ENCODE measurements around the gene C12orf60.
"Not testable (repeated sequence)": the region's sequence is repeated elsewhere in the genome, so short reads cannot be mapped to it uniquely, and the experiment has no call there.

The C12orf60 gene, protein sequence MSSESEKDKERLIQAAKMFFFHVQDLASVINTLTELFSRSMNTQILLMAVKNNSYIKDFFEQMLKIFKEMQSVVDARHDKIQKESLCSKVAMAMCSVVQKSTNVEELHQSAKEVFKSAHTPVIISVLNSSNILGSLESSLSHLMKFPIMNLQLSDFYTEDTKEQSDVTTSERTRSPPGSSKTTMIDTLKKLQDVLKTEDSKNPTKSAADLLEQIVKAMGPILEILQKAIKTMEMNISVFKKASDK

DNA sequence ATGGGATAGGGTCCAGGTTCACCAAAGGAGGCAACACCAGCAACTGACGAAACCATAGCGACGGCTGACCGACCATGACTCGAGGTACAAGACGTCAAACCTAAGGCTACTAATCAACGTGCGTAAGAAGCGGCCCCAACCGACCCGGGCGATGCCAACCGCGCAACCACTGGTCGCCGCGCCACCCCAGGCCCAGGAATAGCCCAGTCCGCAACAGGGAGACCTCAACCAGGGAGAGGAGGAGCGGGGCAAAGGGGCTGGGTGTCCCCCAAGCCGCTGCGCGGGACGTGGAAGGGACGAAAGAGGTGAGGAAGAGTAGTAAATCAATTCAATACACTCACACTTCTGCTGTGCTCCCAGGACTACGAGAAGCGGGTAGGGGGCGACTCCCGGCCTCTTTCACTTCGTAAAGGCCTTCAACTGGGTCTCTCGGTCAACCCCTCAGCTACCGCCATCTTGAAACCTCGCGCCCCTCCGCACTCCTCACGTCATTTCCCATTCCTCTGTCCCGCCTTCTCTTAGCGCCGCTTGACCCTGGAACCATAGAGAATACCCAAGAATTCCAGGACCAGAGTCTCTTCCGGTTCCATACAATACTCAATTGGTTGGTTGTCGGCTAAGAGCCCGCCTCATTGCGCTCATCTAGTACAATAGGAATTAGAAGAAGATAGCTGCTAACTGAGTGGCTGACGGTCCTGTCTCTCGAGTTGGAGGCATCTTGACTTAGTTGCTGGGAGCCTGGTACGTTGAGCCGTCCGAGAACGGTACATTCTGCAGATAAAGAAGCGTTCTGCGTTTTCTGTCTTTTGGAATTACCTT lies at the start of gene C12orf60, which contains the start of gene WBP11:
Gene C12orf60 (plus strand): TSS at position 660 of the 819 bp plus-strand sequence. CDS start 19,266 bp downstream, outside the sequence.
Gene WBP11 (minus strand): TSS at position 468 of the 819 bp plus-strand sequence. CDS start 2,095 bp downstream, outside the sequence.
- DNase-seq (ENCODE audit: low read depth), result peak; percentile 68

DNA sequence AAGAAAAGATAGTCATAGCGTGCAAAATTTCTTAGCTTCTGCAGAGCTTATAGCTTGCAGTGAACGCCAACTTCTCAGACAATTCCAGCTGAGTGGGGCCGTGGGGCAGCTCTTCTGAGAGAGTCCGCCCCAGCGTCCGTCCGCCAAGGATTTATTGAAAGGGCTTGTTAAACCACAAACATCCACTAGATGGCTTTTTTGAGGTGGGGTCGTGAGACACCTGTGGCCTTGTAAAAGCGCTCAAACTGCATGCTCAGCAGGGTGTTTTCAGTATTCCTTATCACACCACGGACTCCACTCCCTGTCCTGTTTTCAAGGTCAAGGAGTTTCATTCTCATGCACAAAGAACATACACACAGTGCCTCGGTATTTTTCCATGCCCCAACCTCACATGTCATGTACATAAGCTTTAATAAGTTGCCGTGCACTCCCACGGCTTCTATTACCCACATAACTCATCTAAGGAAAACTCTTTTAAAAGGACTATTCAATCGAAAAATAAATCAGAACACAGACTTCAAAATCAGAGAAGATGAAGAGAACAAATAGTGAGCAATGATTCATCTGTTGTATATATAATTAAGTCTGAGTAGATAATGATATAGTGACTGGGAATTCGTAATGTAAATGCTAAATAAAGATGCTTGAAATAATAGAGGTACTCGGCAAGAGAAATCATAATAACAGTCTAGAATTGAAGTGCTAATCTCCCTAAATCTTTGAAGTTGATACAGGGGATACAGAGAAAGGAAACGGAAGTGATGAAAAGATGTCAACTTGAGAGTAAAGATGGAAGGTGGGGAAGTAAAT lies 46.9 kb upstream of the C12orf60 start:
- no peak for DNase-seq (ENCODE audit: low read depth)

DNA sequence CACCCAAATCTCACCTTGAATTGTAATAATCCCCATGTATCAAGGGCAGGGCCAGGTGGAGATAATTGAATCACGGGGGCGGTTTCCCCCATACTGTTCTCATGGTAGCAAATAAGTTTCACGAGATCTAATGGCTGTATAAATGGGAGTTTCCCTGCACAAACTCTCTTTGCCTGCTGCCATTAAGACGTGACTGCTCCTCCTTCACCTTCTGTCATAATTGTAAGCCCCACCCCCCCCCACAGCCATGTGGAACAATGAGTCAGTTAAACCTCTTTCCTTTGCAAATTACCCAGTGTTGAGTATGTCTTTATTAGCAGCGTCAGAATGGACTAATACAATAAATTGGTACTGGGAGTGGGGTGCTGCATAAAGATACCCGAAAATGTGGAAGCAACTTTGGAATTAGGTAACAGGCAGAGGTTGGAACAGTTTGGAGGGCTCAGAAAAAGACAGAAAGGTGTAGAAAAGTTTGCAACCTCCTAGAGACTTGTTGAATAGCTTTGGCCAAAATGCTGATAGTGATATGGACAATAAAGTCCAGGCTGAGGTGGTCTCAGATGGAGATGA lies 43.7 kb upstream of the C12orf60 start:
- DNase-seq (ENCODE audit: low read depth), result not testable (repeated sequence)

DNA sequence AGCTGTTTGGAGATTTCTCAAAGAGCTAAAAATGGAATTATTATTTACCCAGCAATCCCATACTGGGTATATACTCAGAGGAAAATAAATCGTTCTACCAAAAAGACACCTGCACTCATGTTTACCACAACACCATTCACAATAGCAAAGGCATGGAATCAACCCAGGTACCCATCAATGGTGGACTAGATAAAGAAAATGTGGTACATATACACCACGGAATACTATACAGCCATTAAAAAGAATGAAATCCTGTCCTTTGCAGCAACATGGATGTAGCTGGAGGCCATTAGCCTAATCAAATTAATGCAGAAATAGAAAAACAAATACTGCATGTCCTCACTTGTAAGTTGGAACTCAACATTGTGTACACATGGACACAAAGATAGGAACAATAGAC lies 38.1 kb upstream of the C12orf60 start:
- DNase-seq (ENCODE audit: low read depth), result no peak

DNA sequence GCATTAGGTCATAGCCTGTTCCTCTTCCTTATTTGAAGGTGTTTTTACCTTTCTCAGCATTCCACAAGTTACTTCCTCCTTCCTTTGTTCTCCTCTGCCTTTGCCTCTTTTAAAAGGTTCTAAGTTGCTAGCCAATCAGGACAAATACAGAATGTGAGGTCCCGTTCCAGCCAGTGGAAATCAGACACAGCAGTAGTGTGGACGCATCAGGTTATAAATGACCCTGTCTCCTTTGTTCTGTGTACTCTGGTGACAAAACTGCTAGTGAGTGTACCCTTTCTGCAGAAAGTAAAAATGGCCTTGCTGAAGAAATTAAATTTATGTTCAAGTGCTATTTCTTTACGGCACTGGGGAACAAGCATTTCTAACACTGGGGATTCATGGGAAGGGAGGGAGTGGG lies 37.5 kb upstream of the C12orf60 start:
- DNase-seq (ENCODE audit: low read depth), result not testable (repeated sequence)

DNA sequence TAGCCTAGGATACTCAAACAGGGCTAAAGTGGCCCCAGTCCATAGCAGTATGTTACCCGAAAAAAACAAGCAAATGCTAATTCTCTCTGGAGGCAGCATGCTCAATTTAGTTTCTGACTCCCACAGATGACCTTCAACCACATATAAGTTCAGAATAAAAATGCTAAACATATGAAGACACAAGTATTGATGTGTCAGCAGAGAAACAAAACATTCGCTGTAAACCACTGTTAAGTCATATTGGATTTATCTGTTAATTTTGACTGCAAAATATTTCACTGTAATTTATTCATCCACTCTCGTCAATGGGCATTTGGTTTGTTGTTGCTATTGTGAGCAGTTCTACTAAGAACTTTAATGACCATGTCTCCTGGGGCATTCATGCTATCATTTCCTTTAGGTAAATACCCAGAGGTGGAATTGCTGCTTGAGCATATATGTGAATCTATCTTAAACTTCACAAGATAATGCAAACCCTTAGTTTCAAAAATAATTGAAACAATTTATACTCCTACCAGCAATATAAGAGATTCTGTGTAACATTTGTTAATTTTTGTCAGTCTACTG lies 36.7 kb upstream of the C12orf60 start:
- no peak for DNase-seq (ENCODE audit: low read depth)

DNA sequence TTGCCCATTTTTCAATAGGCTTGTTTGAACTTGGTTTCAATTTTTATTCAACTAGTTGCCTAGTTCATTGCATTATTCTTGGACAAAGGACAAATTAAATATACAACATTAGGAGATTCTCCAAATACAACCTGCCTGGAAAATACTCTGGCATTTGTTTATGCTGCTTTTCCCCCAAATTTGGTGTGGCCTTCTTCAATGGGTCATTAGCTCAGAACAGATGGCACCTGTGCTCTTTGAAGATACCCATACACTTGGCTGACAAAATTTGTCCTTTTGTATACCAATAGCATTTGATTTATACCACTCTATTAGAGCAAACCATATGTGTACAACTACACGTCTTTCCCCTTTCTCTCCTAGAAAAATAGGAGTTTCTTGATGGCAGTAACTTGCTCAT lies 35.9 kb upstream of the C12orf60 start:
- DNase-seq (ENCODE audit: low read depth), result no peak

DNA sequence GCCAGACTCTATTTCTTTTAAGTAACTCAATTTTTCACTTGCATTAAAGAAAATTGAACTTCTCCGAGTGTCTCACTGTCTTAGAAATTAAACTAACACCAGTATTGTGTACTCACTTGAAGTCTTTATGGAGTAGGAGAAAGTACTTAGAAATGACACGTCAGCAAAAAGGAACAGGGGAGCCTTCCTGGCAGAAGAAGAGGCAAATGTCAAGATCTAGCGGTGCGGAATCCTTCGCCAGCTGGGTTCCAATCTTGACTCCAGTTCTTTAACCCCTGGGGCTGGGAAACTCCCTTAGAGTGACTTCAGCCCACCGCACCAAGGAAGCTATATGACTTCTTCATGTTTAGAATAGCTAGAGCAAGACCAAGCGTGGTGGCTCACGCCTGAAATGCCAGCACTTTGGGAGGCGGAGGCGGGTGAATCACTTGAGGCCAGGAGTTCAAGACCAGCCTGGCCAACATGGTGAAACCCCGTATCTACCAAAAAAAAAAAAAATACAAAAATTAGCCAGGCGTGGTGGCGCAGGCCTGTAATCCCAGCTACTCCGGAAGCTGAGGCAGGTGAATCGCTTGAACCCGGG lies 34.6 kb upstream of the C12orf60 start:
- peak; percentile 2 for DNase-seq (ENCODE audit: low read depth)

DNA sequence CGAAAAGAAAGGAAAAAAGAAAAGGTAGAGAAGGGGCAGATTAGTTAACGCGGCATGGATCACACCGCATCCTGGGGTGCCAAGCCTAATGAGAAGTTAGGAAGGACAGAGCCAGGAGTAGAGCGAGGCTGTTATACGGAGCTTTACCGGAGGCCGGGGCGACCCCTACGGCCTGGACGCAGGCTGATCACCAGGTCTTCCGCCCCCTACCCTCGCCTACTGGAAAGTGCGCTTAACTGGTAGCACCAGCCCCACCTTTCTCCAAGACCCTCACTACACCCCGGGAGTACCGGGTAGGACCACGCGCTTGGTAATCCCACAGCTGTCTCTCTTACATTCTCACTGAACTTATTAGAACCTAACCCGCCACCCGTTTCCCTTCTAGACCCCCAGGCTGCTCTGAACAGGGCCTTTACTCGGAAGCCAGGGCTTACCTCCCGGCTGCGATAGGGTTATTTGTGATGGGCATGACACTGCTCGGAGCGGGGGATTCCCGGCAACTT lies 34.0 kb upstream of the C12orf60 start:
- no peak for DNase-seq (ENCODE audit: low read depth)

DNA sequence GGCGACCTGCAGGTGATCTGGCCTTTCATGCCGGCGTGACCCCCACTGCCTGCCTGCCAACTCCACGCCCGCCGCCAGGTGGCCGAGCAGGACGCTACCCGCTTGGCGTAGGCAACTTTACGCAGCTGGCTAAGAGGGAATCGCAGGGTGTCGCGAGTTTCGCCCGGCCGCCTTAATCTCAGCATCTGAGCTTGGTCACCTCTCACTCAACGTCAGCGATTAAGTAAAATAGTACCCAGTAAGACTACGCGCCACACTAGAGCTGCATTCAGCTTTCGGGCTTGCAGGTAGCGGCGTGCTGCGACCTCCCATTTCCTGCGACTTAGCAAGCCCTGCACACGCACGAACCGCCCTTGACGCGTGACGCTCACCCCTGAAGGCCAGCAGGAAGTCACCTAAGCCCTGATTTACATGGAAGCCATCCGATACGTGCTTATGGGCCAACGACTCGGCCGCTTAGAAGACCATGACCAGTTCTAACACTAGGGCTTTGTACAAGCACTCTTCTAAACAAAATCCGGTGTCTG lies 33.4 kb upstream of the C12orf60 start:
- peak; percentile 74 for DNase-seq (ENCODE audit: low read depth)

DNA sequence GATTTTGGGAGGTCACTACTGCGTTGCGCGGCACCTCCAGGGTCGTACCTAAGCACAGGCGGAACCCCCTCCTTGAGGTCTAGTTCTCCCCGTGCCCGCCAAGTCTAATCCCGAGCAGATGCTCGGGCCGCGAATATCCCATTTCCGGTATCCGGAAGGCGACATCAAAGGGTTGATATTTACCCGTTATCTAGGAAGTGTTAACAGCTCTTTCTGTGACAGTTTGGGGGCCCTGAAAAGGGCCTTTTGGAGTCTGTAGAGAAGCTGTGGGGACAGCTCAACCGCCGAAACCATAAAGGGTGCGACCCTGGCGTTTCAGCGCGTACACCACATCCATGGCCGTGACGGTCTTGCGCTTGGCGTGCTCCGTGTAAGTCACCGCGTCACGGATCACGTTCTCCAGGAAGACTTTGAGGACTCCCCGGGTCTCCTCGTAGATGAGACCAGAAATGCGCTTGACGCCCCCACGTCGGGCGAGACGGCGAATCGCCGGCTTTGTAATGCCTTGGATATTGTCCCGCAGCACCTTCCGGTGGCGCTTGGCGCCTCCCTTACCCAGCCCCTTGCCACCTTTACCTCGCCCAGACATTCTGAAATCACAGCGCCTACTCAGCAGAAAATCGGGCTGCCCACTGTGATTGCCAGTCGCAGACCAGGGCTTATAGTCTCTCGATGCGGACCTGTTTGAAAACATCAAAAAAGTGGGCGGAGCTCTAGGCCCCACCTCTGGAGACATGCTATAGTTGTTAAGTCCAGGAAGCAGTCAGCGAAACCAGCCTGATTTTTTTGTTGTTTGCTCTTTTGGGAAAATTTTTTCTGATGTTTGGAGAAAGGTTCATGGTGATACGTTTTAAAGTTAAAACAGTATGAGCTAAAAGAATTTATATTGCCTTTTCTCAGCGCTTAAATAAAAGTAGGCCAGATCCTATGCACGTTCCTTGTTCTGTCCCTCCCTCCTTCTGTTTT lies 32.7 kb upstream of the C12orf60 start:
- peak; percentile 96 for DNase-seq (ENCODE audit: low read depth)

DNA sequence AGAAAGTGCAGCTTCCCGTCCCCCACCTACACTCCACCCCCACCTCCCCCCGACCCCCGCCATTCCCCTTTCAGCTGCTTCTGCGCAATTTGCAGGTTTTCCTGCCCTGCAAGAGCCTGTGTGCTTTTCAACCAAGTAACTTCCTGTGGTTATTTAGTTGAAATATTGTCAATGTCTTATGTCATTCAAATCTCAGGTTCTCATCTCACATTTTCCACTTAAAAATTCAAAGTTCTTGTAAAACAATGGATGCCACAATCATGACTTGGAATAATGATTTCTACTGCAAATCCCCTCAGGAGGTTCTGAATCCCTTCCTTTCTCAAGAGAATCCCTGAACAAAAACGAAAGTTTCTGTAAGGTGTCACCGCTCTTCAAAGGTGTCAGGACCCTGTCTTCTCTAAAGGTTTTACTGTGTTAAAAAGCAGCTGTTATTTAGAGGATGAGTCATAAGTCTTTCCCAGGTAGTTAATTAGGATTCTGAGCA lies 31.8 kb upstream of the C12orf60 start:
- peak; percentile 4 for DNase-seq (ENCODE audit: low read depth)

DNA sequence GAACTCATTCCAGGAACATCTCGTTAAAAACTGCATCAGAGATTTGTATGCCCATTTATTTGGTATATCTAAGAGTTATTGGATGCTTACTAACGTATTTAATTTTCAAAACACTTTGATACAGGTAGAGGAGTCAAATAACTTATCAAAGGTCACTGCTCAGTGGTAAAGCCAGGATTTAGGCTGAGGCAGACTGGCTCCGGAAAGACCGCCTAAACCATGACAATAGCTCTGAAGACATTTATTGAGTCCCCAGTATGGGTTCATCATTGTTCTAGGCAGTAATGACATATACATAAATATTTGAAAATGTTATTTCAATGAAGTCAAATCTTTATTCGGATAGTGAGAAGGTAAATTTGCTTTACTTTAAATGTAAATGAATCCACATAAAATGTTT lies 30.5 kb upstream of the C12orf60 start:
- no peak for DNase-seq (ENCODE audit: low read depth)

DNA sequence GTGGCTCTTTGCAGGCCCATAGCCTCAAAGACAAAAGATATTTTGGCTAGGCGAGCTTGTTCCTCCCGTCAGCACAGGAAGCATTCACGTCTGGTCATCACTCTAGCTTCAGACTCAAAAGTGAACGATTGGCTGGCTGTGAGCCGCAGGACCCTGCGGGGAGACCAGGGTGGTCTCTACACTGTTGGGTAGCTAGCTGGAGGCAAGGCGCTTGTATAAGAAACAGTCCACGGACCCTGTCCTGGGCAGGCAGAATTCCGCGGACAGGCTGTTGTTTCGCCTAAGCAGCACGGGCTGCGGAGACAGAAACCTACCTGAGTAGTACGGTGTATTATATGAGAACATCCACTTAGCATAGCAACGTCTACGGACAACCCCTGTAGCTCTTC lies 29.8 kb upstream of the C12orf60 start:
- DNase-seq (ENCODE audit: low read depth), result no peak

DNA sequence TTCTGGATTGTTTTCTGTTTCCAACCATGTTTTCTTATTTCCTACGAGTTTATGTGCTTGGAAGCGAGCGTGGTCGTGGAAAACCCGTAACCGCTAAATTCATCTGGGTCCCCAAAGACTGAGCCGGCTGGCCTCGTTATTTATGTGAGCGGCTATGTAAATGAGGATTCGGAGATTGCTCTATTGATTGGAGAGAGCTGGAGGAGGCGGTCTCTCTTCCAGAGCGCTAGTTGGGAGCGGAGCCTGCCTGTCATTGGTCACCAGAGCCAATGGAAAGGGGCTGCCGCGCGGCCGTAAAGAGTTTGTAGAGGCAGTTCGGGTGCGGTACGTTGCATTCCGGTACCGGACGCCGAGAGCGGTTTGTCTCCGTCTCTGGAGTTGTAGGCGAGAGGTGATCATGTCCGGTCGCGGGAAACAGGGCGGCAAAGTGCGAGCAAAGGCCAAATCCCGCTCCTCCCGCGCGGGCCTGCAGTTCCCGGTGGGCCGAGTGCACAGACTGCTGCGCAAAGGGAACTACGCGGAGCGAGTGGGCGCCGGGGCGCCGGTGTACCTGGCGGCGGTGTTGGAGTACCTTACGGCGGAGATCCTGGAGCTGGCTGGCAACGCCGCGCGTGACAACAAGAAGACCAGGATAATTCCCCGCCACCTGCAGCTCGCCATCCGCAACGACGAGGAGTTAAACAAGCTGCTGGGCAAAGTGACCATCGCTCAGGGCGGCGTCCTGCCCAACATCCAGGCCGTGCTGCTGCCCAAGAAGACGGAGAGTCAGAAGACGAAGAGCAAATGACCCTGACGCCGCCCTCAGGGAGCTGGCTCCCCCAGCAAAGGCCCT lies 29.2 kb upstream of the C12orf60 start:
- peak; percentile 70 for DNase-seq (ENCODE audit: low read depth)

DNA sequence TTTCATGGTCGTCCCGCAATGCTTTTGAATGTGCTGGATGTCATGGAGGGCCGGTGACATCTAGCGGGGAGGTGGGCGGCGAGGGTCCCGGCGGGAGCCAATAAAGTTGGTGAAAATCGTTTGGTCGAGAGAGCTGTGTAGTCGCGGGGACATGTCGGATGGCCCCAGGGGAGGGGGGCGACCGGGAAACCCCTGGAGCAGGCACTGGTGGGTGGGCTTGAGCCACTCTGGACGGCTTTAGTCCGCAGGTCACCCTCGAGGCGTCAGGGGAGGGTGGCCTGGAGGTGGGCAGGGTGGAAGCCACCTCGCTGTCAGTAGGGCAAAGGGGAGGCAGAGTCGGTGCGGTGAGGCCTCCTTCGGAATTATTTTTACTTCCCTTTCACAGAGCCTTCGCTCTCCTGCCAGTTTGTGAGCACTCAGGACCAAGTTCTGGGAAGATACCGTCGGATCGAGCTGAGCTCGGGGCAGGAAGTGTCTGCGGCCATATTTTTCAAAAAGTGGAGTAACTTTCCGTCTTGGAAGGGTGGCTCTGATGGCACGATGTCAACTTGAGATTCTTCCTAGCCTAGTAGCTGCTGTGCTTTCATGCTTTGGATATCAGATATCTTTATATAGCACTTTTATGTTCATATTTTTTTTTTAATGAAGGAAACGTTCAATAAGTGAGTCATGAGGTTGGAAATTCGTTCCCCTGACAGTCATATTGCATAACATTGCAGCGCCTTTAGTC lies 28.4 kb upstream of the C12orf60 start:
- DNase-seq (ENCODE audit: low read depth), result no peak

DNA sequence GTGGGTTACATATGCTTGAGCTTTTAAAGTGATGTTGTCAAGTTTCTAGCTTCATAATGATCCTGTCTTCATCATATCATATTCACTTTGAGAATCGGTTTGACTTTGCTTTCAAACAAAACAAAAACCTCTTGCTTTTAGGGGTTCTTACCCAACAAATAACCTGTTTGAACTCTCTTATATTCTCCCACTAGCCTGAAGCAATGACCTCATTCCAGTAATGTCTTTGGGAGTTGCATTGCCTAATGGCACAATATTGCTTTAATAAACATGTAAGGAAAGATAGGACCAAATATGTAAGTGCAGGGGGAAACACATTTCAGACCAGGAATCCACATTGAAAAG lies 27.9 kb upstream of the C12orf60 start:
- DNase-seq (ENCODE audit: low read depth), result no peak

All from stimulated activated CD8-positive, alpha-beta memory T cell treated with anti-CD3 and anti-CD28 coated beads, Interleukin-15, amount 100 ng/mL, for 1 hour (primary cell).